GM19043 (cell line): ENCODE data around the gene VTA1.
"Not testable (repeated sequence)": the region's sequence is repeated elsewhere in the genome, so short reads cannot be mapped to it uniquely, and the experiment has no call there.

Experiments used
- ATAC-seq: cut with Tn5 transposase; IDR thresholded peaks from one replicate; pipeline ENCODE4 v1.9.1; 2021; ENCODE audit warnings: low read depth; ENCODE audit not compliant: unreplicated experiment

Gene VTA1

GRCh38 chr6:142167486-142167885, 20.4 kb downstream of the VTA1 start:
- no peak for ATAC-seq

DNA sequence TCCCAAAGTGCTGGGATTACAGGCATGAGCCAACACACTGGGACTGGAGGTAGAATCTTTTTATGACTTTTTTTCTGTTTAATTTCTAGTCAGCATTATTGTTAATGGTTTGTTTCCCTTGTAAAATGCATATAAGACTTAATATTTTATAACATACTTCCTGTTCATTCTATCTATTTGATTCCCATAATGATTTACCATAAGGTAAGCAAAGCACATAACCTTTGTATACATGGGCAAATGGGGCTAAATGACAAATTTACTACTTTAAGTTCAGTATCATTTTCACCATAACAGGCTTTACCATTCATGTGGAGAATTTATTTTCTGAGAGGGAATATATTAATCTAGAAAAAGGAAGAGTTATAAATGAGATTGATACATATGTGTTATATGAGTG, 24.3 kb downstream of the VTA1 start:
- no peak for ATAC-seq

GRCh38 chr6:142172758-142173157, 25.7 kb downstream of the VTA1 start:
- ATAC-seq: no peak

DNA sequence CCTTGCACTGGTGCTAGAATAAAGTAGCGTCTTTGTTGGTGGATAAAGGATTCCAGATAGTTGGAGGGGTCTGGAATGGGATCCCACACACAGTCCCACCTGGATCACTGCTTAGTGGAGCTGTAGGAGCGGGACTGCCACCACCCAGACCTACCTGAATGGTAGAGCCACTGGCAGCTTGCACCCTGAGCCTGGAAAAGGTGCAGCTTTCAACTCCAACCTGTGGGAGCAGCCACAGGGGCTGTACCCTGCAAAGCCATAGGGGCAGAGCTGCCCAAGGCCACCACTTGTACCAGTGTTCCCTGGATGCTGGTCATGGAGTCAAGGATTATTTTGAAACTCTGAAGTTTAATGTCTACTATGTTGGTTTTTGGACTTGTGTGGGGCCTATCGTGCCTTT, 26.9 kb downstream of the VTA1 start:
- no peak for ATAC-seq

GRCh38 chr6:142174703-142175102, 27.6 kb downstream of the VTA1 start:
- ATAC-seq: no peak

DNA sequence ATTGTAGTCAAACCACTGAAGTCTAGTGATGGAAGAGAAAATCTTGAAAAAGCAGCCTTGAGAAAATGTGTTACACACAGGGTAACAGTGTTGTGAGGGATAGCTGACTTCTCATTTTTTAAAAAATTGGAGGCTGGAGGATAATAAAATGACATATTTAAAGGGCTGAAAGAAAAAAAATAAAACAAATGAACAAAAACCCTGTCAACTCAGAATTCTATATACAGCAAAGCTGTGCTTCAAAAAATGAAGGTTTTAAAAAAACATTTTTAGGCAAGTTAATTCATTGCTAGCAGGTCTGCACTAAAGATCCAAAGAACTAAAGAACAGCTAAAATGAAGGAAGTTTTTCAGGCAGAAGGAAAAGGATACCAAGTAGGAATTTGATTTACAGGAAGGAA, 31.1 kb downstream of the VTA1 start:
- no peak for ATAC-seq

DNA sequence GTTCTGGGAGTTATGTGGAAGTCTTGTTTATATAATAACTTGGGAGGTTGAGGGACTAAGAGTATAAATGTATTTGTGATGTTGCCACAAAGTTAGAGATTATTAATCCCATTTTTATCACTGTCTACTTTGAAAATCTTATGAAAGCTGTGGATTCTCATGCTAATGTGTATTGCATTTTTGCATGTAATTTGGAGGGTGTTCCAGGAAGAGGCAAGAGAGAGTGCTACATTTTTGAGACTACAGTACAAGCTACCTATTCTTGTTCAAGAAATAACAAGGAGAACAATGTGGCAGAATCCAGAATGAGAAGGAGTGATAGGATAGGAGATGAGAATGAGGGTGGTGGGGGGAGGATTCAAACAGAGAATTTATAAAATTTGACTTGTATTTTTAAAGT, 34.9 kb downstream of the VTA1 start:
- no peak for ATAC-seq

DNA sequence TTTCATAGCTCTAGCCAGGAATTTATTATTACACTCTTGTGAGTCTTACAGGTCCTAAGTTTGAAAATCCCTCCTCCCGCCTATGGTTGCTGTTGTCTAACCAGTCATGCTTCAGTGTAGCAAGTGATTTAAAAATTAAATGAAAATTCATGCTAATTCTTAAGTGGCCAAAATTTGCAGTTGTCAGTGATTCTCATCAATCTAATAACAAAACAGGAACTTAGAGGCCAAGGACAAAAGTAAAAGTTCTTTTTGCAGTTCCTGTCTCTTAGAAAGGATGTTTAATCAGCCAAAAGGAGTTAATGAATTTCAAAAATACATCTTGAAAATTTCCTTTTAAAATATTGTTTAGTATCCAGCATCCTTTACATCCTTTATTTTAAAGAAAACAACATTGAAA, 36.3 kb downstream of the VTA1 start:
- ATAC-seq: no peak

DNA sequence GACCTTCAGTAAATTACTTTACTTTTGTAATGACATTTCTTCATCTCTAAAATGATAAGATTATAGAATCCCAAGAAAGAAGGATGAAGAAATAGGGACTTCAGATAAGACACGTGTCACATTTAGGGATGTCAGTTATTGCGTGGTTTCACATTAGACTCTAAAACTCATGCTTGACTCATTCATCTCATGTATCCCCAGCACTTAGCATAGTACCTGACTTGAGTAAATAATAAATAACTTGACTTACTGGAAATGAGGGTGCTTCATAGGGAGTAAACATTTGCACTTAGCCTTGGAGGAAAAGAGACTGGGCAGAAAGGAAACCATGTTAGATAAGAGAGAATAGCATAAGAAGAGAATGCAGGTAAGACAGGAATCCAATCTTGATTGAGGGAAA, 37.2 kb downstream of the VTA1 start:
- no peak for ATAC-seq

GRCh38 chr6:142185641-142186040, 38.6 kb downstream of the VTA1 start:
- no peak for ATAC-seq

DNA sequence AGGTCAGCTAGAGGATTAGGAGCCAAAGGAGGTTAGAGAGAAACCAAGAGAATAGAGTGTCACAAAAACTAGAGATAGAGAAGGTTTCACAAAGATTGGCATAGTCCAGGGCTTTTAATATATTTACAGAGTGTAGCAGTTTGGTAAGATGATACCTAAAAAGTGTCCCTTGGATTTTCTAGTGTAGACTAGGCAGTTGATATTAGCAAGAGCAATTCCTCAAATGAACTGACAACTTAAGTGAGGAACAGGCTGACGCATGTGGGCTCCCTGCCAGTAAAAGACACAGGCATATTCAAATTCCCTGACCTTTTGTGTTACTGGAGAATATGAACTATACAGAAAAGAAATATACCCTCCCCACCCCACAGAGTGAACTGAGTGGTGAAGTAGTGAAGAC, 40.1 kb downstream of the VTA1 start:
- ATAC-seq: no peak

DNA sequence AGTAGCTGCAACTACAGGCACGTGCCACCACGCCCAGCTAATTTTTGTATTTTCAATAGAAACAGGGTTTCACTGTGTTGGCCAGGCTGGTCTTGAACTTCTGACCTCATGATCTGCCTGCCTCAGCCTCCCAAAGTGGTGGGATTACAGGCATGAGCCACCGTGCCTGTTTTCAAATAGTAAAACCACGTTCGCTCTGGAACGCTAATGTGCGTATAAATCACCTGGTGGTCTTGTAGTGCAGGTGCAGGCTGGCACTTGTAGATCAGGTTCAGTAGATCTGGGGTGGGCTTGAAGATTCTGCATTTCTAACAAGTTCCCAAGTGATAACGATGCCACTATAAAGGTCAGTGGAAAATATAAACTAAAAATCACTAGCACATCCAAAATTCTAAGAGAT, 41.3 kb downstream of the VTA1 start:
- ATAC-seq: not testable (repeated sequence)

GRCh38 chr6:142189057-142189456, 42.0 kb downstream of the VTA1 start:
- ATAC-seq: no peak

GRCh38 chr6:142192343-142192742, 45.3 kb downstream of the VTA1 start:
- ATAC-seq: no peak

DNA sequence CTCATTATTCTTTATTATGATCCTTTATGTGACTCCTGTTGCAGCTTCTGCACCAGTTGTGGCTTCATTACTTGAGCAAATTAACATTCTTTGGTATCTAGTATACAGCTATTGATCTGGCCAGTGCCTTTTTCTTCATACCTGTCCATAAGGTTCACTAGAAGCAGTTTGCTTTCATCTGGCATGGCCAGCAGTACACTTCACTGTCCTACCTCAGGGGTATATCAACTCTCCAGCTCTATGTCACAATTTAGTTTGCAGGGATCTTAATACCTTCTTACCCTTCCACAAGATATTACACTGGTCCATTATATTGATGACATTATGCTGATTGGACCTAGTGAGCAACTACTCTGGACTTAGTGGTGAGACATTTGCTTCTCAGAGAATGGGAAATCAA, 46.6 kb downstream of the VTA1 start:
- ATAC-seq: no peak

DNA sequence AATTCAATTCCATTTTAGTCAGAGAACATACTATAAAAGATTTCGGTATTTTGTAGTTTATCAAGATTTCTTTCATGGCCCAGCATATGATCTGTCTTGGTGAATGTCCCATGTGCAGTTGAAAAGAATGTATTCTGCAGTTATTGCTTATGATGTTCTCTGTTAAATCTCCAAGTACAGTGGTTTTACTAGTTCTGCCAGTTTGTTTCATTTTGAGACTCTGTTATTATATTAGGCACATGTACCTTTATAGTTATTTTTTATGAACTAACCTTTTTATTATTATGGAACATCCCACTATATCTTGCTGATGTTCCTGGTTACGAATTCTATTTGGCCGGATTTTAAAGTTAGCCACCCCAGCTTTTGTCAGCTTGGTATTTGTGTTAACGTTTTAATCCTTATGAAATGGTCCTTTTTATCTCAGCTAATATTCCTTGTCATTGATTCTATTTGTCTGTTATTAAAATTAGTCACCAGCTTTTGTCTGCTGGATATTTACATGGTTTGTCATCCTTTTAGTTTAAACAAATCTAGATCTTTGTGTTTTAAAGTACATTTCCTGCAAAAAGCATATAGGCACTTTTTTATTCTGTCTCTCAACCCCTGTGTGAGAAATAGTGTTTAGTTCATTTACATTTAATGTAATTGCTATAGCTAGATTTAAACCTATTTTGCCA, 48.9 kb downstream of the VTA1 start:
- ATAC-seq: no peak

DNA sequence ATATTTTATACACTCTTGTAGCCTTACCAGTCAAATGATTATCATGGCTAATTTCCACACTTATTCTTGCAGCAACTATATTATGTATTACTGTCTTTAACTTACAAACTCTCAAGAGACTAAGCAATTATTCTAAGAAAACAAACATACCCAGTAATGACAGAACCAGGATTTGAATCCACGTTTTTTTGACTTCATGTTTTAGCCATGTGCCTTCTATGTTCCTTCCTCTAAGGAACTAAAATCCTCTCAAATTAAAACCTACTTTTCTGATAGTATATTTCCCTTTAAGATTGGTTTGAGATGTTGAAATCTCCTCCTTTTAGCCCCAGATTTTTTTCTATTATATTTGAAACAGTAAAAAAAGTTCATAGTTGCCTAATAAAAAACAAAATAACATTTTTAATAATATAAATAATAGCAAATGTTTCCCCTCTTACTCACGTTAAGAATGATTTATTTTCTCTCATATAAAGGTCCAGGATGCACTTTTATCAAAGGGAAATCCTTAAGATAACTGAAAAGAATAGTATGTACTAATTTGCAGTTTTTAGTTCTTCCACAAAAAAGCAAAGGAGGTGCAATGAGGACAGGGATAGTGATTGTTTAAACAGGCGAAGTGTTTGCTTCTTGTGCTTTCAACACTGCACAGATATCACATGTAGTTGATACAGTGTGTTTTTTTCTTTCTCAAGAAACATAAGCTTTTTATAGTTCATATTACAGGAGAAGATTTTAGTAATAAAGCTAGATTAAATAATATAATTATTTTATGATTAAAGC, 54.0 kb downstream of the VTA1 start:
- ATAC-seq: no peak

- no peak for ATAC-seq
Measured at GRCh38 chr6:142207265-142207877, 60.3 kb downstream of the VTA1 start.

DNA sequence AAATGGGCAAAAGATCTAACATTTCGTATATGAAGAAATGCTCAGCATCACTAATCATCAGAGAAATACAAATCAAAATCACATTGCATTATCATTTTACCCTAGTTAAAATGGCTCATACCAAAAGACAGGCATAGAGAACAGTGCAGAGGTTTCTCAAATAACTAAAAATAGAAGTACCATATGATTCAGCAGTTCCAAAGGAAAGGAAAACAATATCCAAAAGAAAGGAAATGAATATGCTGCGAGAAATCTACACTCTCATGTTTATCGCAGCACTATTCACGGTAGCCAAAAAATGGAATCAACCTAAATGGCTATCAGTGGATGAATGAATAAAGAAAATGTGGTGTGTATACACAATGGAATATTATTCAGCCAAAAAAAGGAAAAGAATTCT, 63.5 kb downstream of the VTA1 start:
- no peak for ATAC-seq

GRCh38 chr6:142213402-142213801, 66.3 kb downstream of the VTA1 start:
- ATAC-seq: no peak

GRCh38 chr6:142218446-142218845, 71.4 kb downstream of the VTA1 start:
- ATAC-seq: no peak

DNA sequence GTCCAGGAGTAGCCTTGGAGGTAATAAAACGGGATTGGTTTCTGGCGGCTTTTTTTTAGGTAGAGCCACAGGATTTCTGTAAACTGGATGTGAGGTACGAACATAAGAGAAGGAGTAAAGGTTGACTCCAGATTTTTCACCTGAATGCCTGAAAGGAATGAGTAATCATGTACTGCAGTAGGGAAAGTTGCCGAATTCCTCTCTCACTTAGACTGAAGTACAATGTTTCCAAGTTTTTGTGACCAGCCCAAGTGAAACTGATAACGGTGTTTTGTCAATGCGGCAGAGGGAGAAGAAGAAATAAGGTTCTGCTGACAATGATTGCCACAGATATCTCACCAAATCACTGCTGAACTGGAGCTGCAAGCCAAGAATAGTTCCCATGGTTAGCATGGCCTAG, 75.0 kb downstream of the VTA1 start:
- ATAC-seq: no peak
